Activated naive CD8-positive, alpha-beta T cell treated with anti-CD3 and anti-CD28 coated beads, Interleukin-2, amount 50 U/mL, for 24 hours (primary cell): Measurements from ENCODE around the gene MUC7.

ENCODE experiments used
- ATAC-seq: fragments of 150-1000 bp; cut with Tn5 transposase; one replicate; pipeline ENCODE4 v1.10.0; 2021
- DNase-seq: peaks from one replicate; pipeline ENCODE4 v3.0.0; 2021
- H3K27ac Mint-ChIP-seq: one replicate; pipeline ENCODE4 v1.8.0; 2021; ENCODE audit warnings: mild to moderate bottlenecking, mixed read lengths
- H3K27me3 Mint-ChIP-seq: one replicate; pipeline ENCODE4 v1.8.0; 2021; ENCODE audit warnings: mixed read lengths
- H3K36me3 Mint-ChIP-seq: one replicate; pipeline ENCODE4 v1.8.0; 2021; ENCODE audit warnings: low read depth, mixed read lengths
- H3K4me1 Mint-ChIP-seq: one replicate; pipeline ENCODE4 v1.8.0; 2021; ENCODE audit warnings: mixed read lengths
- H3K4me3 Mint-ChIP-seq: one replicate; pipeline ENCODE4 v1.8.0; 2021; ENCODE audit warnings: mild to moderate bottlenecking, moderate library complexity, mixed read lengths
- H3K9me3 Mint-ChIP-seq: one replicate; pipeline ENCODE4 v1.8.0; 2021; ENCODE audit warnings: mixed read lengths

The MUC7 gene

GRCh38 chr4:70511365-70511764 is 39.4 kb downstream of the MUC7 start:
- Mint-ChIP-seq H3K9me3 (no peaks in the 10 kb centered on the region), H3K4me1 (no peaks in the 10 kb centered on the region), H3K36me3 (no peaks in the 10 kb centered on the region), H3K27me3 (peaks cover 5% of the 10 kb centered on the region), H3K4me3 (no peak overlapping the region), H3K27ac (no peak overlapping the region)
- no peak for ATAC-seq
- no peak for DNase-seq

- no peak overlapping the region for H3K27ac Mint-ChIP-seq
- peaks cover 6% of the 10 kb centered on the region for H3K27me3 Mint-ChIP-seq
- H3K4me3 Mint-ChIP-seq, result no peak overlapping the region
- H3K4me1 Mint-ChIP-seq, result no peaks in the 10 kb centered on the region
- DNase-seq, result no peak
- ATAC-seq, result no peak
- no peaks in the 10 kb centered on the region for H3K9me3 Mint-ChIP-seq
- H3K36me3 Mint-ChIP-seq, result no peaks in the 10 kb centered on the region
These were observed 43.6 kb downstream of the MUC7 start for GRCh38 chr4:70515367-70516250.

- Mint-ChIP-seq H3K9me3 (no peaks in the 10 kb centered on the region), H3K27me3 (peaks cover 6% of the 10 kb centered on the region), H3K36me3 (no peaks in the 10 kb centered on the region), H3K27ac (no peak within 1 kb of the TSS), H3K4me1 (no peaks in the 10 kb centered on the region), H3K4me3 (no peak within 1 kb of the TSS)
- DNase-seq (no peak), ATAC-seq (no peak)
These were observed 46.3 kb downstream of the MUC7 start, which contains the start of gene AMTN for GRCh38 chr4:70518269-70518668. Gene AMTN, plus strand, starts transcription at chr4:70518569. Its CDS starts 209 bp downstream, at chr4:70518778.

DNA sequence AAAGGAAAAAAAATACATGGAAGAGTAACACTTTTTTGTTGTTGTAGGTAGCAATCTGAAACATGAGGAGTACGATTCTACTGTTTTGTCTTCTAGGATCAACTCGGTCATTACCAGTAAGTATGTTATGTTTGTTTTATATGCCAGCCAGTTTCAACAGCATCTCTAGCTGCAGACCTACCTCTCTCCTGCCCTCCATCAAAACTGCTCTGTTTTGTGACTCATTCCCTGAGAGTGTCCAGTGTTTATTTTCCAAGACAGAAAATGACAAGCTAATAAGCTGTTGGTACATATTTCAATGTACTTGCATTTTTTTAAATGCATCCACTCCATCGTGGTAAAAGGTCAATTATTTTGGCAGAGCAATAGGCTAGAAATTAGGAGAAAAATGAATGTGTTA is 46.7 kb downstream of the MUC7 start:
- DNase-seq (no peak), ATAC-seq (no peak)
- H3K9me3 Mint-ChIP-seq, result no peaks in the 10 kb centered on the region
- no peaks in the 10 kb centered on the region for H3K4me1 Mint-ChIP-seq
- H3K36me3 Mint-ChIP-seq, result no peaks in the 10 kb centered on the region
- H3K27ac Mint-ChIP-seq, result no peak overlapping the region
- peaks cover 5% of the 10 kb centered on the region for H3K27me3 Mint-ChIP-seq
- H3K4me3 Mint-ChIP-seq, result no peak overlapping the region

DNA sequence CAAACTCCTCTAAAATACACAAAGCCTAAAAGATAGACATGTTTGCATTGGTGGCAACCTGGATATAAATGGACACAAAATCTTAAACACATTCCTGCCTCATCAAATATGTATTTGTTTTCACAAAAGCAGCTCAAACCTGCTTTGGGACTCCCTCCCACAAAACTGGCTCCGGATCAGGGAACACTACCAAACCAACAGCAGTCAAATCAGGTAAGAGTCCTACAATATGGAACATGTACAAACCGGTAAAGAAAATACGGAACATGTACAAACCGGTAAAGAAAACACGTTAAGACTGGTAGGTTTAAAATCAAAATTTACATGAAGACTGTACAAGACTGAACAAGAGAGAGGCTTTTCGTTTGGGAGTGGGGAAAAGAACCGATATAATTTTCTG is 50.6 kb downstream of the MUC7 start:
- peaks cover 12% of the 10 kb centered on the region for H3K27me3 Mint-ChIP-seq
- no peaks in the 10 kb centered on the region for H3K4me1 Mint-ChIP-seq
- H3K36me3 Mint-ChIP-seq, result no peaks in the 10 kb centered on the region
- no peak overlapping the region for H3K27ac Mint-ChIP-seq
- DNase-seq, result no peak
- no peak overlapping the region for H3K4me3 Mint-ChIP-seq
- no peaks in the 10 kb centered on the region for H3K9me3 Mint-ChIP-seq
- no peak for ATAC-seq

DNA sequence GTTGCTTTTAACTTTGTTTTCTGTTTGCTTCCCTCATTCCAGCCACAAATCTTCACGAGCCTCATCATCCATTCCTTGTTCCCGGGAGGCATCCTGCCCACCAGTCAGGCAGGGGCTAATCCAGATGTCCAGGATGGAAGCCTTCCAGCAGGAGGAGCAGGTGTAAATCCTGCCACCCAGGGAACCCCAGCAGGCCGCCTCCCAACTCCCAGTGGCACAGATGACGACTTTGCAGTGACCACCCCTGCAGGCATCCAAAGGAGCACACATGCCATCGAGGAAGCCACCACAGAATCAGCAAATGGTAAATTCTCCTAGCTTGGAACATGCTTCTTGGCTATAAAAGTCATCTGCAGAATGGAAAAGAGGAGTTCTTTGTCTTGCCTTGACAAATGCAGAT is 59.0 kb downstream of the MUC7 start:
- no peak overlapping the region for H3K27ac Mint-ChIP-seq
- no peaks in the 10 kb centered on the region for H3K36me3 Mint-ChIP-seq
- no peak for DNase-seq
- no peak overlapping the region for H3K4me3 Mint-ChIP-seq
- no peak for ATAC-seq
- H3K4me1 Mint-ChIP-seq, result no peaks in the 10 kb centered on the region
- H3K27me3 Mint-ChIP-seq, result peaks cover 13% of the 10 kb centered on the region
- H3K9me3 Mint-ChIP-seq, result no peaks in the 10 kb centered on the region

- Mint-ChIP-seq H3K9me3 (no peaks in the 10 kb centered on the region), H3K4me1 (no peaks in the 10 kb centered on the region)
- no peak for DNase-seq
These were observed 60.0 kb downstream of the MUC7 start for GRCh38 chr4:70531981-70532380.

More at GRCh38 chr4:70531981-70532380, 60.0 kb downstream of the MUC7 start:
- no peak overlapping the region for H3K4me3 Mint-ChIP-seq
- H3K27ac Mint-ChIP-seq, result no peak overlapping the region
- peaks cover 8% of the 10 kb centered on the region for H3K27me3 Mint-ChIP-seq
- no peak for ATAC-seq
- no peaks in the 10 kb centered on the region for H3K36me3 Mint-ChIP-seq
